Activated B cell treated with CpG ODN at 0.5 μM for 24 hours (primary cell): ENCODE data around the gene EXOSC5. TPM values are rescaled to one million over a fixed set of nuclear protein-coding genes. Genes with fewer than 3 reads are reported as not detected.
"Not testable (repeated sequence)": the region's sequence is repeated elsewhere in the genome, so short reads cannot be mapped to it uniquely, and the experiment has no call there.

ENCODE experiments used
- ATAC-seq: fragments of 200-7000 bp; cut with Tn5 transposase; one replicate; pipeline ENCODE4 v1.10.0; 2021; ENCODE audit warnings: low read depth, mild to moderate bottlenecking, moderate library complexity
- CTCF ChIA-PET: fragments of 350-600 bp; sonication (Branson Sonifier 250); formaldehyde crosslinking; loops from one replicate; lab custom pipeline; 2021; ENCODE audit warnings: antibody characterized with exemption; lab: Charles Lee
- POLR2A ChIA-PET: fragments of 350-600 bp; sonication (Branson Sonifier 250); formaldehyde crosslinking; loops from one replicate; lab custom pipeline; 2021; ENCODE audit warnings: antibody characterized with exemption; lab: Charles Lee
- DNase-seq: peaks from one replicate; pipeline ENCODE4 v3.0.0; 2022
- H3K27ac Mint-ChIP-seq: one replicate; pipeline ENCODE4 v1.8.0; 2020; ENCODE audit warnings: mixed read lengths
- H3K27me3 Mint-ChIP-seq: one replicate; pipeline ENCODE4 v1.8.0; 2021; ENCODE audit warnings: mixed read lengths
- H3K36me3 Mint-ChIP-seq: one replicate; pipeline ENCODE4 v1.8.0; 2021; ENCODE audit warnings: low read depth, mixed read lengths
- H3K4me1 Mint-ChIP-seq: one replicate; pipeline ENCODE4 v1.8.0; 2021; ENCODE audit warnings: mixed read lengths
- H3K4me3 Mint-ChIP-seq: one replicate; pipeline ENCODE4 v1.8.0; 2020; ENCODE audit warnings: mild to moderate bottlenecking, mixed read lengths
- H3K9me3 Mint-ChIP-seq: one replicate; pipeline ENCODE4 v1.8.0; 2020; ENCODE audit warnings: mixed read lengths
- CTCF ChIP-seq: fragments of 200-600 bp; IDR thresholded peaks from one replicate; pipeline ENCODE4 v1.8.0; 2022; ENCODE audit warnings: antibody characterized with exemption, mild to moderate bottlenecking
- intact Hi-C: fragments of 100-400 bp; cut with micrococcal nuclease; formaldehyde crosslinking; loops from one replicate; pipeline ENCODE4 v1.15.1; 2024
- total RNA-seq: library from RNA; stranded (reverse); gene quantifications from 2 replicates; pipeline ENCODE4 v1.2.3, GENCODE V29; 2022

The EXOSC5 gene
- total RNA-seq, 1 donor from 2014 or later, result 30.1 TPM

GRCh38 chr19:41371541-41371940, 25.6 kb downstream of the EXOSC5 start:
- POLR2A ChIA-PET, result no interaction called here
- H3K4me3 Mint-ChIP-seq, result no peak overlapping the region
- CTCF ChIA-PET, result no interaction called here
- DNase-seq, result no peak
- intact Hi-C loops, result no loop called here
- no peak for TF ChIP-seq CTCF
- no peaks in the 10 kb centered on the region for H3K36me3 Mint-ChIP-seq
- H3K9me3 Mint-ChIP-seq, result no peaks in the 10 kb centered on the region
- H3K4me1 Mint-ChIP-seq, result peaks cover 11% of the 10 kb centered on the region
- ATAC-seq, result no peak
- H3K27ac Mint-ChIP-seq, result no peak overlapping the region
- H3K27me3 Mint-ChIP-seq, result no peaks in the 10 kb centered on the region

- H3K4me1 Mint-ChIP-seq, result peaks cover 11% of the 10 kb centered on the region
- H3K4me3 Mint-ChIP-seq, H3K36me3 Mint-ChIP-seq, POLR2A ChIA-PET, H3K27me3 Mint-ChIP-seq, H3K9me3 Mint-ChIP-seq, H3K27ac Mint-ChIP-seq, DNase-seq, intact Hi-C loops, ATAC-seq, CTCF ChIA-PET: not testable (repeated sequence)
Measured at GRCh38 chr19:41371119-41371518, 26.0 kb downstream of the EXOSC5 start.

GRCh38 chr19:41369769-41370168, 27.4 kb downstream of the EXOSC5 start:
- no peak for TF ChIP-seq CTCF
- ChIA-PET POLR2A (interaction anchor here (0.6 to 0.7 kb wide), 2 partner anchors 11 to 1934 kb away, joined by 5 to 6 read pairs; partner anchors contain the start of gene RPS16), CTCF (no interaction called here)
- intact Hi-C loops, result no loop called here
- Mint-ChIP-seq H3K27ac (no peak overlapping the region), H3K27me3 (no peaks in the 10 kb centered on the region), H3K9me3 (no peaks in the 10 kb centered on the region), H3K4me3 (no peak overlapping the region), H3K36me3 (no peaks in the 10 kb centered on the region), H3K4me1 (peaks cover 11% of the 10 kb centered on the region)
- ATAC-seq (no peak), DNase-seq (no peak)

- ATAC-seq (no peak), DNase-seq (no peak)
- peaks cover 8% of the 10 kb centered on the region for H3K36me3 Mint-ChIP-seq
- peak overlapping the region; percentile 74 for H3K27ac Mint-ChIP-seq
- no peaks in the 10 kb centered on the region for H3K27me3 Mint-ChIP-seq
- intact Hi-C loops, result no loop called here
- TF ChIP-seq CTCF, result no peak
- no peak overlapping the region for H3K4me3 Mint-ChIP-seq
- no peaks in the 10 kb centered on the region for H3K9me3 Mint-ChIP-seq
- POLR2A ChIA-PET, result interaction anchor here (1.2 kb wide), 1 partner anchor 22 kb away, joined by 3 read pairs; no protein-coding TSS in a partner anchor
- peaks cover 28% of the 10 kb centered on the region for H3K4me1 Mint-ChIP-seq
- CTCF ChIA-PET, result interaction anchor here (0.9 kb wide), 1 partner anchor 195 kb away, joined by 3 read pairs; no protein-coding TSS in a partner anchor
Measured at GRCh38 chr19:41367848-41368301, 29.3 kb downstream of the EXOSC5 start.

GRCh38 chr19:41366089-41366488, 31.1 kb downstream of the EXOSC5 start:
- peaks cover 34% of the 10 kb centered on the region for H3K4me1 Mint-ChIP-seq
- POLR2A ChIA-PET, result interaction anchor here (0.7 to 4.4 kb wide), 4 partner anchors 14 to 205 kb away, joined by 3 to 106 read pairs (median 6); partner anchors contain the start of gene TGFB1

More at GRCh38 chr19:41366089-41366488, 31.1 kb downstream of the EXOSC5 start:
- DNase-seq, result no peak
- Mint-ChIP-seq H3K27ac (peak overlapping the region; percentile 42), H3K27me3 (no peaks in the 10 kb centered on the region), H3K36me3 (peaks cover 8% of the 10 kb centered on the region), H3K9me3 (no peaks in the 10 kb centered on the region), H3K4me3 (peak overlapping the region; percentile 32)
- intact Hi-C loops, result no loop called here
- no peak for ATAC-seq
- CTCF ChIA-PET, result interaction anchor here (4.4 kb wide), 1 partner anchor 13 kb away, joined by 38 read pairs; the partner anchor contains the start of gene TGFB1
- TF ChIP-seq CTCF, result no peak
